ENCODE results near the gene COPG1.

DNA sequence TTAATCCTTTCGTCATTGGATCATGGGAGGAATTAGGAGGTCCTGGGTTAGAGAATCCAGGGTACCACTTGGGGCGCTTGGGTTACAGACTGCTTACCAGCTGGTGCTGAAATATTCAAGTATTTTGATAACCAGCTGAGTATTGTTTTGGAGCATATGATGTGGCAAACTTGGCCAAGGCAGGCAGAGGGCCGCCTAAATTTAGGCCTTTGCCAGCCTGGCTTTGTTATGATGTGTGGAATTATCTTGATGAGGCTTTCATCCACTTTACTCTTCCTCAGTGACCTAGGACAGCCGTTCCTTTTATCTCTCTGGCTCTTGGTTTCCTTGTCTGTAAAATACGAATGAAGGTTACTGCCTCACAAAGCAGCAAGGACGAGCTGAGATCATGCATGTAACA, 6.9 kb downstream of the COPG1 start:
- TF ChIP-seq, protein P1, sequence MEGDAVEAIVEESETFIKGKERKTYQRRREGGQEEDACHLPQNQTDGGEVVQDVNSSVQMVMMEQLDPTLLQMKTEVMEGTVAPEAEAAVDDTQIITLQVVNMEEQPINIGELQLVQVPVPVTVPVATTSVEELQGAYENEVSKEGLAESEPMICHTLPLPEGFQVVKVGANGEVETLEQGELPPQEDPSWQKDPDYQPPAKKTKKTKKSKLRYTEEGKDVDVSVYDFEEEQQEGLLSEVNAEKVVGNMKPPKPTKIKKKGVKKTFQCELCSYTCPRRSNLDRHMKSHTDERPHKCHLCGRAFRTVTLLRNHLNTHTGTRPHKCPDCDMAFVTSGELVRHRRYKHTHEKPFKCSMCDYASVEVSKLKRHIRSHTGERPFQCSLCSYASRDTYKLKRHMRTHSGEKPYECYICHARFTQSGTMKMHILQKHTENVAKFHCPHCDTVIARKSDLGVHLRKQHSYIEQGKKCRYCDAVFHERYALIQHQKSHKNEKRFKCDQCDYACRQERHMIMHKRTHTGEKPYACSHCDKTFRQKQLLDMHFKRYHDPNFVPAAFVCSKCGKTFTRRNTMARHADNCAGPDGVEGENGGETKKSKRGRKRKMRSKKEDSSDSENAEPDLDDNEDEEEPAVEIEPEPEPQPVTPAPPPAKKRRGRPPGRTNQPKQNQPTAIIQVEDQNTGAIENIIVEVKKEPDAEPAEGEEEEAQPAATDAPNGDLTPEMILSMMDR (conservative IDR thresholded peaks at IDR 0.05): no peak
- no peak for TF ChIP-seq ZFX (IDR thresholded peaks at IDR 0.05)
